ENCODE data around the gene CAMK1G.

Gene CAMK1G

GRCh38 chr1:209557221-209557620 lies 26.3 kb upstream of the CAMK1G start:
- ATAC-seq (ENCODE audit: insufficient read depth, low read depth) = no peak

DNA sequence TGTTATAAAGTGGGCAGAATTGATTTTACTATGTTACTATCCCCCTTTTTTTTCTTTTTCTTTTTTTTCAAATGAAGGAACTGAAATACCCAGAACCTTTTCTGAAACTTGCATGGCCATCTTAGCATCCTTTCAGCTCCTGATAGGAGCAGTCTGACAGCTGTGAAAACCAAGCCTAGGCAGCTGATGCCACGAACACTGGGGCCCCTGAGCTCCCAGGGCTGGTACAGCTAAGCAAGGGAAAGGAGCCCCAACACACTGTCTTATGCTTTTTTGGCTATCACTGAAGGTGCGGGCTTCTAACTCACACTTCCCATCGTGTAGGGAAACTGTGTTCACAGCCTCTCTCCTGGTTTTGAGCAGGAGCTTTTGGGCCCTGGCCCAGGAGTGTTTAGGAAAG lies 23.0 kb upstream of the CAMK1G start:
- no peaks in the 10 kb centered on the region for H3K36me3 ChIP-seq (ENCODE audit: insufficient read depth, low read length)
- no peak overlapping the region for H3K4me2 ChIP-seq (ENCODE audit: insufficient read depth, low read length)
- no peak overlapping the region for H3K9ac ChIP-seq (ENCODE audit: low read depth, low read length)
- no peaks in the 10 kb centered on the region for H3K79me2 ChIP-seq (ENCODE audit: insufficient read depth, low read length)
- H2AFZ ChIP-seq (ENCODE audit: low read depth, low read length) = no peak overlapping the region
- DNase-seq (no peak), ATAC-seq (ENCODE audit: insufficient read depth, low read depth) (no peak)
- no peak overlapping the region for H3K4me3 ChIP-seq (ENCODE audit: low read depth in 1 of 2, low read length in 2 of 2)
- H3K9me3 ChIP-seq (ENCODE audit: insufficient read depth, low read length, severe bottlenecking) = no peaks in the 10 kb centered on the region
- no peak overlapping the region for H3K27ac ChIP-seq (ENCODE audit: low read length)
- TF ChIP-seq CTCF (IDR thresholded peaks at IDR 0.05; ENCODE audit: borderline replicate concordance, extremely low read depth, low read length, poor library complexity, severe bottlenecking) (no peak), EZH2 (IDR thresholded peaks at IDR 0.05; ENCODE audit: borderline replicate concordance, low read depth, low read length, severe bottlenecking) (no peak)
- H3K27me3 ChIP-seq (ENCODE audit: insufficient read depth, low read length, poor library complexity) = peaks cover 15% of the 10 kb centered on the region
- H4K20me1 ChIP-seq (ENCODE audit: insufficient read depth, low read length) = no peaks in the 10 kb centered on the region
- no peaks in the 10 kb centered on the region for H3K4me1 ChIP-seq (ENCODE audit: insufficient read depth, low read length)

More at GRCh38 chr1:209557221-209557620, 26.3 kb upstream of the CAMK1G start:
- no peak for DNase-seq
- H3K4me1 ChIP-seq (ENCODE audit: insufficient read depth, low read length) = no peaks in the 10 kb centered on the region
- no peak for TF ChIP-seq CTCF (IDR thresholded peaks at IDR 0.05; ENCODE audit: borderline replicate concordance, extremely low read depth, low read length, poor library complexity, severe bottlenecking)
- no peak for TF ChIP-seq EZH2 (IDR thresholded peaks at IDR 0.05; ENCODE audit: borderline replicate concordance, low read depth, low read length, severe bottlenecking)
- no peaks in the 10 kb centered on the region for H3K79me2 ChIP-seq (ENCODE audit: insufficient read depth, low read length)
- no peak overlapping the region for H2AFZ ChIP-seq (ENCODE audit: low read depth, low read length)
- no peaks in the 10 kb centered on the region for H4K20me1 ChIP-seq (ENCODE audit: insufficient read depth, low read length)
- H3K36me3 ChIP-seq (ENCODE audit: insufficient read depth, low read length) = no peaks in the 10 kb centered on the region
- no peak overlapping the region for H3K4me2 ChIP-seq (ENCODE audit: insufficient read depth, low read length)
- H3K4me3 ChIP-seq (ENCODE audit: low read depth in 1 of 2, low read length in 2 of 2) = no peak overlapping the region
- peaks cover 6% of the 10 kb centered on the region for H3K27me3 ChIP-seq (ENCODE audit: insufficient read depth, low read length, poor library complexity)
- H3K9ac ChIP-seq (ENCODE audit: low read depth, low read length) = no peak overlapping the region
- no peak overlapping the region for H3K27ac ChIP-seq (ENCODE audit: low read length)
- no peaks in the 10 kb centered on the region for H3K9me3 ChIP-seq (ENCODE audit: insufficient read depth, low read length, severe bottlenecking)

GRCh38 chr1:209560952-209561351 lies 22.6 kb upstream of the CAMK1G start:
- Histone ChIP-seq H3K79me2 (ENCODE audit: insufficient read depth, low read length) (no peaks in the 10 kb centered on the region), H3K4me1 (ENCODE audit: insufficient read depth, low read length) (no peaks in the 10 kb centered on the region), H3K27ac (ENCODE audit: low read length) (no peak overlapping the region), H3K4me3 (ENCODE audit: low read depth in 1 of 2, low read length in 2 of 2) (no peak overlapping the region), H3K36me3 (ENCODE audit: insufficient read depth, low read length) (no peaks in the 10 kb centered on the region), H3K9ac (ENCODE audit: low read depth, low read length) (no peak overlapping the region), H3K9me3 (ENCODE audit: insufficient read depth, low read length, severe bottlenecking) (no peaks in the 10 kb centered on the region), H3K27me3 (ENCODE audit: insufficient read depth, low read length, poor library complexity) (peaks cover 15% of the 10 kb centered on the region), H3K4me2 (ENCODE audit: insufficient read depth, low read length) (no peak overlapping the region), H4K20me1 (ENCODE audit: insufficient read depth, low read length) (no peaks in the 10 kb centered on the region), H2AFZ (ENCODE audit: low read depth, low read length) (no peak overlapping the region)
- TF ChIP-seq CTCF (IDR thresholded peaks at IDR 0.05; ENCODE audit: borderline replicate concordance, extremely low read depth, low read length, poor library complexity, severe bottlenecking) (no peak), EZH2 (IDR thresholded peaks at IDR 0.05; ENCODE audit: borderline replicate concordance, low read depth, low read length, severe bottlenecking) (no peak)
- no peak for DNase-seq
- no peak for ATAC-seq (ENCODE audit: insufficient read depth, low read depth)

- Histone ChIP-seq H2AFZ (ENCODE audit: low read depth, low read length) (no peak overlapping the region), H3K79me2 (ENCODE audit: insufficient read depth, low read length) (no peaks in the 10 kb centered on the region), H3K9ac (ENCODE audit: low read depth, low read length) (no peak overlapping the region), H3K36me3 (ENCODE audit: insufficient read depth, low read length) (no peaks in the 10 kb centered on the region), H3K4me3 (ENCODE audit: low read depth in 1 of 2, low read length in 2 of 2) (no peak overlapping the region), H3K4me2 (ENCODE audit: insufficient read depth, low read length) (no peak overlapping the region), H4K20me1 (ENCODE audit: insufficient read depth, low read length) (no peaks in the 10 kb centered on the region), H3K4me1 (ENCODE audit: insufficient read depth, low read length) (no peaks in the 10 kb centered on the region), H3K9me3 (ENCODE audit: insufficient read depth, low read length, severe bottlenecking) (no peaks in the 10 kb centered on the region), H3K27ac (ENCODE audit: low read length) (no peak overlapping the region), H3K27me3 (ENCODE audit: insufficient read depth, low read length, poor library complexity) (peaks cover 15% of the 10 kb centered on the region)
- ATAC-seq (ENCODE audit: insufficient read depth, low read depth) (no peak), DNase-seq (no peak)
- TF ChIP-seq EZH2 (IDR thresholded peaks at IDR 0.05; ENCODE audit: borderline replicate concordance, low read depth, low read length, severe bottlenecking) = no peak
- no peak for TF ChIP-seq CTCF (IDR thresholded peaks at IDR 0.05; ENCODE audit: borderline replicate concordance, extremely low read depth, low read length, poor library complexity, severe bottlenecking)
Measured at GRCh38 chr1:209561532-209561931, 22.0 kb upstream of the CAMK1G start.

Measured in DND-41 (cell line).